GDM1 (cell line): Measurements from ENCODE around the gene HOXC9.

ENCODE experiments used
- DNase-seq: peaks from one replicate; lab custom pipeline; 2025; lab: John Stamatoyannopoulos, UW

Gene HOXC9

GRCh38 chr12:54015018-54015931, 15.3 kb downstream of the HOXC9 start:
- DNase-seq: no peak

- no peak for DNase-seq
Observed at GRCh38 chr12:54016051-54016450, 16.1 kb downstream of the HOXC9 start.

- no peak for DNase-seq
Observed at GRCh38 chr12:54016478-54016964, 16.6 kb downstream of the HOXC9 start.

- no peak for DNase-seq
Observed at GRCh38 chr12:54017027-54017788, 17.2 kb downstream of the HOXC9 start.

- no peak for DNase-seq
Observed at GRCh38 chr12:54017878-54018467, 18.0 kb downstream of the HOXC9 start.

GRCh38 chr12:54018468-54018984, 18.6 kb downstream of the HOXC9 start:
- no peak for DNase-seq

GRCh38 chr12:54019091-54019811, 19.3 kb downstream of the HOXC9 start:
- no peak for DNase-seq

GRCh38 chr12:54019924-54020590, 20.1 kb downstream of the HOXC9 start:
- DNase-seq: no peak

GRCh38 chr12:54020591-54021405, 20.8 kb downstream of the HOXC9 start:
- no peak for DNase-seq

- no peak for DNase-seq
Observed at GRCh38 chr12:54021432-54022013, 21.6 kb downstream of the HOXC9 start.

GRCh38 chr12:54022960-54023884, 23.3 kb downstream of the HOXC9 start:
- DNase-seq: no peak

GRCh38 chr12:54024127-54024526, 24.2 kb downstream of the HOXC9 start:
- DNase-seq: no peak

- no peak for DNase-seq
Observed at GRCh38 chr12:54024581-54025305, 24.8 kb downstream of the HOXC9 start.

GRCh38 chr12:54025499-54026405, 25.8 kb downstream of the HOXC9 start:
- no peak for DNase-seq

GRCh38 chr12:54026640-54027441, 26.9 kb downstream of the HOXC9 start:
- DNase-seq: no peak

- DNase-seq: no peak
Observed at GRCh38 chr12:54027442-54027786, 27.5 kb downstream of the HOXC9 start.
